C4-2B (cell line): ENCODE data around the gene RNU1-1.
"Not testable (repeated sequence)": the region's sequence is repeated elsewhere in the genome, so short reads cannot be mapped to it uniquely, and the experiment has no call there.

Experiments
- ZFX ChIP-seq: fragments of 450-650 bp; IDR thresholded peaks from 2 replicates; pipeline ENCODE4 v1.6.1; 2017
- TF ChIP-seq, protein P1 (sequence below): fragments of 450-650 bp; conservative IDR thresholded peaks from 2 replicates; pipeline ENCODE4 v1.5.1; 2017; ENCODE audit warnings: mild to moderate bottlenecking

DNA sequence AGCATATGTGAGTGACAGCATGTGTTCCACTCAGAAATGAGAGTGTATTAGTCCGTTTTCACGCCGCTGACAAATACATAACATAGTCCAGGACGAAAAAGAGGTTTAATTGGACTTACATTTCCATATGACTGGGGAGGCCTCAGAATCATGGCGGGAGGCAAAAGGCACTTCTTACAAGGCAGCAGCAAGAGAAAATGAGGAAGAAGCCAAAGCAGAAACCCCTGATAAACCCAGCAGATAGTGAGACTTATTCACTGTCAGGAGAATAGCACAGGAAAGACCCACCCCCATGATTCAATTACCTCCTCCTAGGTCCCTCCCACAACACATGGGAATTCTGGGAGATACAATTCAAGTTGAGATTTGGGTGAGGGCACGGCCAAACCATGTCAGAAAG, 23.4 kb upstream of the RNU1-1 start:
- TF ChIP-seq, protein P1, sequence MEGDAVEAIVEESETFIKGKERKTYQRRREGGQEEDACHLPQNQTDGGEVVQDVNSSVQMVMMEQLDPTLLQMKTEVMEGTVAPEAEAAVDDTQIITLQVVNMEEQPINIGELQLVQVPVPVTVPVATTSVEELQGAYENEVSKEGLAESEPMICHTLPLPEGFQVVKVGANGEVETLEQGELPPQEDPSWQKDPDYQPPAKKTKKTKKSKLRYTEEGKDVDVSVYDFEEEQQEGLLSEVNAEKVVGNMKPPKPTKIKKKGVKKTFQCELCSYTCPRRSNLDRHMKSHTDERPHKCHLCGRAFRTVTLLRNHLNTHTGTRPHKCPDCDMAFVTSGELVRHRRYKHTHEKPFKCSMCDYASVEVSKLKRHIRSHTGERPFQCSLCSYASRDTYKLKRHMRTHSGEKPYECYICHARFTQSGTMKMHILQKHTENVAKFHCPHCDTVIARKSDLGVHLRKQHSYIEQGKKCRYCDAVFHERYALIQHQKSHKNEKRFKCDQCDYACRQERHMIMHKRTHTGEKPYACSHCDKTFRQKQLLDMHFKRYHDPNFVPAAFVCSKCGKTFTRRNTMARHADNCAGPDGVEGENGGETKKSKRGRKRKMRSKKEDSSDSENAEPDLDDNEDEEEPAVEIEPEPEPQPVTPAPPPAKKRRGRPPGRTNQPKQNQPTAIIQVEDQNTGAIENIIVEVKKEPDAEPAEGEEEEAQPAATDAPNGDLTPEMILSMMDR, result not testable (repeated sequence)
- TF ChIP-seq ZFX, result not testable (repeated sequence)
